HG03439 (cell line): Measurements from ENCODE around the gene SCAMP4.

Source experiments
- ATAC-seq: cut with Tn5 transposase; IDR thresholded peaks from one replicate; pipeline ENCODE4 v1.9.1; 2021; ENCODE audit warnings: mild to moderate bottlenecking, moderate library complexity; ENCODE audit not compliant: unreplicated experiment

SCAMP4 gene

DNA sequence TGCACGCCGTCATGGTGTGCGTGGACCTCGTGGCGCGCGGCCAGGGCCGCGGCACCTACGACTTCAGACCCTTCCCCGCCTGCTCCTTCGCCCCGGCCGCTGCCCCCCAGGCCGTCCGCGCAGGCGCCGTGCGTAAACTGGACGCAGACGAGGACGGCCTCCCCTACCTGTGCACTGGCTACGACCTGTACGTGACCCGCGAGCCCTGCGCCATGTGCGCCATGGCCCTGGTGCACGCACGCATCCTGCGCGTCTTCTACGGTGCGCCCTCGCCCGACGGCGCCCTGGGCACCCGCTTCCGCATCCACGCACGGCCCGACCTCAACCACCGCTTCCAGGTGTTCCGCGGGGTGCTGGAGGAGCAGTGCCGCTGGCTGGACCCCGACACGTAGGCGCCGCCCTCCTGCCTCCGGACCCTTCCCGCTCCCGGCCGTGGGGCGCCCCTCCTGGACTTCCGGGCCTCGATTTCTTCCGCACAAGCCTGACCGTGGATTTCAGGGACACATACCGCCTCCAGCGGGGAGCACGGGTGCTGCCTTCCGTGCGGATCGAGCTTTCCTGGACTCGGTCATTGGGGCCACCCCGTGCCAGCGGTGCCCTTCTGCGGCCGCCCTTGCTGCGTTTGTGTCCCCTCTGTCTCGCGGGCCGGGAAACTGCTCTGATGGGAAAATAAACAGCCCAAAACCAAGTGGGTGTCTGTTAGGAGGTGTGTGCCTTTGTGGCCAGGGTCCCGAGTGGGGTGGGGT, 7.7 kb downstream of the SCAMP4 start:
- ATAC-seq, result no peak

DNA sequence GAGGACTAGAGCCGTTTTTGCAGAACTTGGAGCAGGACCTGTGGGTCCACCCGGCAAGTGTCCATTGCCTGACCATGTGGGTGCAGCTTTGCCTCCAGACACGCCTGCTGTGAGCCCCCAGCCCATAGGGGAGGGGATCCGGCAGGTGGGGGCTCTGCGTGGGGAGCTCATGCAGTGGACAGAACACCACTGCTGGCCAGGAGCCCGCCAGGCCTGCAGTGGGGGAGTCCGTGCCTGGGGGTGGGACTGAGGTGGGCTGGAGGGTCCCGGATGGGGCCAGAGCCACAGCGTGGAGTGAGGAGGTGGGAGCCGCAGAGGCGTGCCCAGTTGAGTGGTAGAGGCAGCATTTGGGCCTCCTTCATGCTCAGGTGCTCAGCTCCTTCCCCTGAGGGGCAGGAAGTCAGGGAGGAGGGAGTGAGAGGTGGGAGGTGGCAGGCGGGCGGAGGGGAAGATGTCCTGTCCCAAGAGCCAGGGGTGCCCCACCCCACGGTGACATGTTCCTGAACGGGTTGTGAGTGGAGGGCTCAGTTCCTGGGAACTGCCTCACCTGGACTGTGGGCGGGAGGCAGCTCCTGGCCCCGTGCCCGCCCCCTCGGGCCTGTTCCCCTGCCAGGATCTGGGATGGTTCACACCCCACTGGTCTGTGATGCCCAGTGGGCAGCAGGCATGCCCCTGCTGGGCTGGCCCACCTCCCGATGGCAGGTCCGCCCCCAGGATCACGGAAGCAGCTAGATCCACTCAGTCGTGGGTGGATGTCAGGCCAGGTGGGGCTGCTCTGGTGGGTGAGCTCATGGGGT, 8.8 kb downstream of the SCAMP4 start:
- ATAC-seq, result no peak

DNA sequence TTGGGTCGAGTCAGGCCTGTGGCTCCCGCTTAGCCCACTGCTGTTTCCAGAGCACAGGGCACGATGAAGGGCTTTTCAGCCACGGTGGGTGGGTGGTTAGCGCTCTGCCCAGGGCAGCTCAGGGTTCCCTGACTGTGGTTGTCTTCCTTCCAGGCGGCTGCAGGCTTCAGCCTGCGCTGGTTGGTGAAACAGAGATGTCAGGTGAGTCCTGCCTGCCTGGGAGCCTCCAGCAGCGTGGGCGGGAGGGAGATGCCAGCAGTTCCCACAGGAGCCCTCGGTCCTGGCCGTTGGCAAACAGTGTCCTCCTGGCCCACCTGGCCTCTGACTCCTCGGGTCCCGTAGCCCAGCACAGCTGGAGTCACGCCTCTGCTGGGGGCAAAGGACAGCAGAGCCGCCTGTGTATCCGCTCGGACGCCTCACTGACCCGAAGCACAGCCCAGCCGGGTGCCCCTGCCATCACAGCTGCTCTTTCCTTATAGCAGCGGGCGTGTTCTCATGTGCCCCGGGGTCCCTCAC, 9.7 kb downstream of the SCAMP4 start:
- ATAC-seq, result no peak

DNA sequence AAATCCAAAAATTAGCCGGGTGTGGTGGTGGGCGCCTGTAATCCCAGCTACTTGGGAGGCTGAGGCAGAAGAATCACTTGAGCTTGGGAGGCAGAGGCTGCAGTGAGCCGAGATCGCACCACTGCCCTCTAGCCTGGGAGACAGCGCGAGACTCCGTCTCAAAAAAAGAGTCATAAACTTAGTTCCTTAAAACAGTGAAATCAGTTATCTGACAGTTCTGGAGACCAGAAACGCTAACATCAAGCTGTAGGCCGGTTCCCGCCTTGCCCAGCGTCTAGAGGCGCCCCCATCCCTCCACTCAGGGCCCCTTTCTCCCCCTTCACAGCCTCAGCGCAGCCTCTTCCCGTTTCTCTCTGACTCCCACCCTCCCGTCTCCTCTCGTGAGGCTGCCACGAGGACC, 11.9 kb downstream of the SCAMP4 start:
- no peak for ATAC-seq

DNA sequence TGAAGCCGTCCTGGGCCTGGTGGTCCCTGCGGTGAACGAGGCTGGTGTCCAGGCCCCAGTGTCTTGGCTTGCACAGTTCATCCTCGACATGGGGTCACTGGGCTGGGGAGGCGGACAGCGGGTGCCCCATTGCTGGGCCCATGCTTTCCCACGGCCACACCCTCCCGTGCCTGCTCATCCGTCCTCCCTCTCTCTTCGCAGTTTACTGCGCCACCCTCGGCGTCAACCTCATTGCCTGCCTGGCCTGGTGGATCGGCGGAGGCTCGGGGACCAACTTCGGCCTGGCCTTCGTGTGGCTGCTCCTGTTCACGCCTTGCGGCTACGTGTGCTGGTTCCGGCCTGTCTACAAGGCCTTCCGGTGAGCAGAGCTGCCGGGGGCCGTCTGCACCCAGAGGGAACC, 12.7 kb downstream of the SCAMP4 start:
- no peak for ATAC-seq

DNA sequence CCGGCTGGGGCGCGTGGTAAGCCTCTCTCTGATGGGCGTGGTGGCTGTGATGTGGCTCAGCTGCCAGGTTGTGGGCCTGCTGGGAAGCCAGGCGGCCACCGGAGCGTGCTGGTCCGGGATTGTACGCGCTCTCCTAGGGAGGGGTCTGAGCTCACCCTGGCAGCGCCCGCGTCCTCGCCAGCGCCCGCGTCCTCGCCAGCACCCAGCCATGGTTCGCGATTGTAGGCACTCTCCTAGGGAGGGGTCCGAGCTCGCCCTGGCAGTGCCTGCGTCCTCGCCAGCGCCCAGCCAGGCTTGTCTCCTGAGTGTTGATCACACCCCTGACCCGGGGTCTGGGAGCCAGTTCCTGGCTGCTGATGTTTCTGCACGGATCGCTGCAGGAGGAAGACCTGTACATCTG, 13.8 kb downstream of the SCAMP4 start:
- ATAC-seq, result no peak

DNA sequence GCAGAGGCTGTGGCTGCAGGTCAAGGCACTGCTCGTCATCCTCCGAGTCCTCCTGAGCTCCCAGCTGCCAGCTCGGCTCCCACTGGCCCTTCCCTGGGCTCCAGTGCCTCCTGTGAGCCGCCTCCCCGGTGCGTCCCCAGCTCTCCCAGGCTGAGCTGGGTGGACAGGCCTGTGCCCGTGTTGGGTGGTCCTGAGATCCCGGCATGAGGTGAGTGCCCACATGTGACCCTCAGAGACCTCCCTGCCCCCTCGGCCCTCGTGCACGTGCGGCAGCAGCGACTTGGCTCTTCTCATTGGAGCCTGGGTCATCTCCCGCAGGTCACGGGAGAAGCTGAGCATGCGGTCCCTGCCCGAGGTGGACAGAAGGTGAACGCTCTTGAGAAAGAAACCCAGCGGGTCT, 15.4 kb downstream of the SCAMP4 start:
- ATAC-seq, result no peak

DNA sequence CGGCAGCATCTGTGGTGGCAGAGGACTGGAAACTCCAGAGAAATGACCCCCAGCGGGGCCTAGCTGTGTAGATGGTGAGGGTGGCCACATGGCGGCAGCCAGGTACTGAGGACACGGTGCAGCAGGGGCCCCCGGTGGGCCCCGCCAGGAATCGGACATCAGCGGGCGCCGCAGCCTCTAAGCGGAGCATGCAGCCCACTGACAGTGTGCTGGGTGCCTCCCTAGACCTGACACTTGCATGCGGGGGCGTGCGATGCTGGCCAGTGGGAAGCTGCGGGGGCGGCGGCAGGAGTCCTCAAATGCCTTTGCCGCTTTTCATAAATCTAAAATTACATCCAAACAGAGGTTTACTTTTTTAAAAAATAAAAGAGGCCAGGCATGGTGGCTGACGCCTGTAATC, 16.1 kb downstream of the SCAMP4 start:
- ATAC-seq, result no peak

DNA sequence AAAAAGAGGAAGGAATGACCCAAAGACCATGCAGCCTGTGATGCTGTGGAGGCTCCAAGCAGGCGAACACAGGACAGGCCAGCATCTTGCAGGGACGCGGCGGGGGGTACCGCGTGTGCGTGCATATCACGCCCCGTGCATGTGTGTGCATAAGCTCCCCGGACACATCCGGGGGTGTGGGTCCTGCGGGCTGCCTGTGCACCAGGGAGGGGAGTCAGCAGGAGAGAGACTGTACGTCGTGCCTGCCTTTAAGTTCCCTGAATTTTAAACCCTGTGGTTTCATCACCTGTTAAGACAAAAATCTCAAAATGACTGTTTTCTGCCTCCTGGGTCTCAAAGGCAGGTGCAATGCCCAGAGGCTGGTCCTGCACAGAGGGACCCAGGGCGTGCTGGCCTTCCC, 16.6 kb downstream of the SCAMP4 start:
- ATAC-seq, result no peak

DNA sequence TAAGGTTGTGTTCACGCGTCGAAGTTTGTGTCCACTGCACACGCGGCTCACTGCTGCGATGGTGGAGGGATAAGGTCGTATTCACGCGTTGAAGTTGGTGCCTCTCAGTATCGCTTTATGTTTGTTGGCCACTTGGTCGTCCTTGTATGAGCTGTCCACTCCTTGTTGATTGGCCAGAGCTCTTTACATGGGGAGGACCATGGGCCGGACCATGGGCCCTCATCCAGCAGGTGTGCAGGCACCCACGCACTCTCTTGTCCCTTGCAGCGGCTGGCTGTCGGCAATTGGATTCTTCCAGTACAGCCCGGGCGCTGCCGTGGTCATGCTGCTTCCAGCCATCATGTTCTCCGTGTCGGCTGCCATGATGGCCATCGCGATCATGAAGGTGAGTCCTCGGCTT, 17.6 kb downstream of the SCAMP4 start:
- ATAC-seq, result no peak

DNA sequence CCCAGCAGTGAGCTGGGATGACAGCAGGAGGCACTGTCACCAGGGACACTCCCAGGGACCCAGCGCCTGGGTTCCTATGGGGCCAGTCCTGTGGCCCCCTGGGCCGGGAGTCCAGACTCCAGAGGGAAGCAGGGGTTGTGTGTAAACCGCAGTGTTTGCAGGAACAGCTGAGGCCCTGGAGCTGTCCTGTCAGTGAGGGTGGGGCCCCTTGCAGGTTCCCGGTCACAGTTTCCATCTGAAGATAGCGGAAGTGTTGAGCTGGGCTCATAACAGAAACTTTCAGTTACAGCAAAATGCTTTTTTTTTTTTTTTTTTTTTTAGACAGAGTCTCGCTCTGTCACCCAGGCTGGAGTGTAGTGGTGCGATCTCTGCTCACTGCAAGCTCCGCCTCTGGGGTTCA, 18.1 kb downstream of the SCAMP4 start:
- ATAC-seq, result no peak

DNA sequence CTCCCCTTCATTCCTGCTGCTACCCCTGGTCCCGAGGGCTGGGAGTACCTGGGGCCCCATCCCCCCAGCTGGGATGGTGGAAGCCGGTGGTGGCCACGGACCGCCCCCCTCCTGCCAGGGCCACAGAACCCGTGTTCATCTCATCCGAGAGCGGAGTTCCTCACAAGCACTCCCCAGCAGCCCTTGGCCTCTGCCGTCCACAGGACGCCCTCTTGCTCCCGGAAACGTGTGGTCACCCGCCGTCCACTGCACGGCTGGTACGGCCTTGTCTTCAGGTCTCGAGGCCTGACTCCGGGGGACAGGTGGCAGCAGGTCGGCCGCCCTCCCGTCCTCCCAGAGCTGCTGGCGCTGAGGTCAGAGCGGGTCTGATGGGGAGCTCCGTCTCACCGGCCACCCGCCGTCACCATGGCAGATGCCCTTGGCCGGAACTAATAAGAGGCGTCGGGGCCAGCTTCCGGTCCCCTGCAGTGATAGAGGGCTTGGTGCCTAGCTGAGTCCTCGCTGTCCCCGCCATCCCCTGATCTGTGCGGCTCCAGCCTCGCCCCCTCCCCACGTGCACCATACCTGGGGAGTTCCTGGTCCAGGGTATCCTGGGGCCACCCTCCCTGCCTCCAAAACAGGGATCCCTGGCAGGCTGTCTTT, 19.2 kb downstream of the SCAMP4 start:
- no peak for ATAC-seq

DNA sequence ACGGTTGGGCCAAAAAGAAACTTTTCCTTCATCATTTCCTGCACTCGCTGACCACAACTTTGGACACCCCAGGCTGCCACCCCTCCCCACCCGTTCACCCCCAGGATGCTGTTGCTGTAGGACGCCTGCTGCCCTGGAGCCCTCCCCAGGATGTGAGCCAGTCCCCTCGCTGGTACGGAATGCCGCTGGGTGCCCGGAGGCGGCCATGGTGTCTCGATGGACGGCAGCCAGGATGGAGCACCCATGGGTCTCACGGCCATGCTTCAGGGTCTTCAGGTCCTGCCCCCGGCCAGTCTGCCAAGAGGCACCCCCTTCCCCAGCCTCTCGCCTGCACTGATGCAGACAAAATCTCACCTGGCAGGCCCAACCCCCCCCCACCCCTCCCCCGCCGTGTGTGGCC, 20.3 kb downstream of the SCAMP4 start:
- ATAC-seq, result no peak

DNA sequence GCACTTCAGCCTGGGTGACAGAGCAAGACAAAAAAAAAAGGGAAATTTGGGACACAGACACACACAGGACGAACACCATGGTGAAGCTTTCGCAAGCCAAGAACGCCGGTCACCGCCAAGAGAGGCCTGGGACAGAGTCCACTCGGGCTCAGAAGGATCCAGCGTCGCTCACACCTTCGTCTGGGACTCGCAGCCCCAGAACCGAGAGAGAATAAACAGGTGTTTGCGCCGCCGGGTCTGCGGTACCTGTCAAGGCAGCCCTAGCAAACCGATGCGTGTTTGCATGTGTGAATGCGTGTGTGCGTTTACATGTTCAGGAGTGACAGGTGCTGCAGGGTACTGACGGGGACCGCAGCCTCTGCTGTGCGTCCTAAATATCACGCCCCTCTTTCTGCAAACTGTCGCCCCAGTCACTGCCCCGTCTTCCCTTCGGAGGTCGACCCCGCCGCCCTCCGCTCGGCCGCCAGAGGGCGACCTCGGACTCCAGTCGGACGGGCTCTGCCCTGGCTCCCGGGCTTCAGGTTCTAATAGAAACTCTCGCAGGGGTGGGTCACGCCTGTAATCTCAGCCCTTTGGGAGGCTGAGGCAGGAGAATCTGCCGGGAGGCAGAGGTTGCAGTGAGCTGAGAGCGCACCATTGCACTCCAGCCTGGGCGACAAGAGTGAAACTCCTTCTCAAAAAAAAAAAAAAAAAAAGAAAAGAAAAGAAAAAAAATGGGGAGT, 24.0 kb downstream of the SCAMP4 start:
- no peak for ATAC-seq

DNA sequence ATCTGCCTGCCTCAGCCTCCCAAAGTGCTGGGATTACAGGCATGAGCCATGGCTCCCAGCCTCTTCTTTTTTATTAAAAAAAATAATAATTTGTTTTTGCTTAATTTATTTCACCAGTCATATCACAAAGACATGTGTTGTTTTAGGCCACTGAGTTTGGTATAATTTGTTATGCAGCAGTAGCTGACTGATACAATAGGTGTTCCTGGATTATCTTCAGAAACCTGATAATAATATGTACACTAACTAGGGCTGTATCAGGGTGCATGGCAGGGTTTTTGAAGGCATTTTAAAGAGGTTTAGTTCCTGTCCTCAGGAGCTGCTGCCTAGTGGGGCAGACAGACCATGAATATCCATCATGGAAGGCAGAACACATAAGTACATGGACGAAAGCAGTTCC, 26.2 kb downstream of the SCAMP4 start:
- no peak for ATAC-seq

DNA sequence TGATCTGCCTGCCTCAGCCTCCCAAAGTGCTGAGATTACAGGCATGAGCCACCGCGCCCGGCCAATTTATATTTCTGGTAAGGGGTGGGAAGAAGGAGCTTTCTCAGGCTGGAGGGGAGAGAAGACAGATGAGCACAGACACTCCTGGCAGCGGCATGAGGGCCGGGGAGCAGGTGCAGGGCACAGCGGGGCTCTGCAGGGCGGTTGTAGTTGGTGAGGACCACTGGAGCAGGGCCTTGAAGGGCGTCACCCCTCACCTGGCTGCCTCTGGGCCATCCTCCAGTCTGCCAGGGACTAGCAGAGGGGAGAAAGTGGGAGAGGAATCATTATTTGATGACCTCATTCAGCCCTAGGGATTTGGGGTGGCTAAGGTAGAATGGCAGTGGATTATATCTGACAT, 27.2 kb downstream of the SCAMP4 start:
- ATAC-seq, result no peak

DNA sequence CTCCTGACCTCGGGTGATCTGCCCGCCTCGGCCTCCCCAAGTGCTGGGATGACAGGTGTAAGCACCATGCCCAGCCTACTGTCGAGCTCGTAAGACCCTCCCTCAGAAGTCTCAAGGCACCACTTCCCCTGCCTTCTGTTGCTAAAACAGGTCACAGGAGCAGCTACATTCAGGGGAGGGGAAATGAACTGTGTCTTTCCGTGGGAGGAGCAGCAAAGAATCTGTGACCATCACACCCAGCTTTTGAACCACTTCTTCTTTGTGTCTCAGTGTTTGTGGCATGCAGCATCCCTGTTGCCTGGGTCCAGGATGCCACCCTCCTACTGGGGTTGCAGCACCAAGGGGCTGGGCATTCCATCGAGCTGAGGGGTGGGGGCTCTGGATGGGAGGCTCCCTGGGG, 28.0 kb downstream of the SCAMP4 start:
- ATAC-seq, result no peak

DNA sequence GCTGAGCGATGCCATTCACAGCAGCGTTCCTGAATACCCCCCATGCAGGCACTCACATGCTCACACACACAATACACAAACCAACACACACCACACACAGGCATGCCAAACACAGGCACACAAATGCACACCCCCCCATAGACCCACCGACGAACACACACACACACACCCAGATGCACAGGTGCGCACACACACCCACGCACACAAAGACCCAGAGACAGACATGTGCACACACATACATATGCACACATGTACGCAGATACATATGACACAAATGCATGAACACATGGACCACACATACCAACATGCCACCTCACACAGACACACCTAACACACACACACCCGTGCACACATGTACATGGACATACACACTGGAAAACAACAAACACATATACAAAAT, 28.7 kb downstream of the SCAMP4 start:
- no peak for ATAC-seq

DNA sequence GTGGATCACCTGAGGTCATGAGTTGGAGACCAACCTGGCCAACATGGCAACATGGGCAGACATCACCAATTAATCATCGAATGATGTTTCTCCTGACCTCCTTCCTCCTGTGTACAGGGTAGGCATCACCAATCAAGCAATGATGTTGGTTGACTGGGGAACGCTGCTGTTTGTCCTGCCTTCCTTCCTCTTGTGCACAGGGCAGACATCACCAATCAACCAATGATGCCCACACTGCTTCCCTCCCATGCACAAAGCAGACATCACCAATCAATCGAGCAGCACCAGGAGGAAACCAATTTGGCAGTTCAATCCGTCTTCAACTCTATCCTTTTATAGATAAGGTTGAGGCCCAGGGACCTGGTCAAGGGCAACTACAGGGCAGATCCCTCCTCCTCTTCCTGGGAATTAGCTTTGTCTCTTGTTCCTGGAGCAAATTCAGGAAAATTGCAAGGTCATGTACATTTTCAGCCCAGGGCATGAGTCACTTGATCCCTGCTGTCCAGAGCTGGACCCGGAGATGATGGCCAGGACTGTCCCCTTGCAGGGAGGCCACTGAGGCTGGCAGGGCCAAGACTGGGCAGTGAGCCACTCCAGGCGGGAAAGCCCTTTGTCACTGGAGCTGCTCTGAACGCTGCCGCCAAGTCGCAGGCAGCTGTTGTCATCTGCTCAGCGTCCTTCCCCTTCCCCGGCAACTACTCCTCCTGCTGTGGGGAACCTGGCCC, 30.4 kb downstream of the SCAMP4 start:
- no peak for ATAC-seq

DNA sequence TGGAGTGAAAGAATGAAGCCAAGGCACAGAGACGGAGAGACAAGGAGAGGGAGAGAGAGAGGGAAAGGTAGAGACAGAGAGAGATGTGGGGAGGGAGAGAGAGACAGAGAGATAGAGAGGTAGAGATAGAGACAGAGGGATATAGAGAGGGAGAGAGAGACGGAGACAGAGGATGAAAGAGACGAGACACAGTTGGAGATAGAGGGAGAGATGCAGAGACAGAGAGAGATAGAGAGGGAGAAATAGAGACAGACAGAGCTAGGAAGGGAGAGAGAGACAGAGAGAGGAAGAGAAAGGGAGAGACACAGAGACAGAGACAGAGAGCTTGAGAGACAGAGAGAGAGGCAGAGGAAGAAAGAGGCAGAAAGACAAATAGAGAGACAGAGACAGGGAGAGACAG, 31.2 kb downstream of the SCAMP4 start:
- no peak for ATAC-seq
